HCT116 (cell line): ENCODE measurements around the gene CTSW. TPM values are rescaled to one million over a fixed set of nuclear protein-coding genes. Genes with fewer than 3 reads are reported as not detected.

Experiments used
- ATAC-seq: fragments of 200-7000 bp; cut with Tn5 transposase; 2 replicates; pipeline ENCODE4 v1.9.1; 2020; ENCODE audit warnings: mild to moderate bottlenecking, moderate library complexity
- BruUV-seq: library from RNA; stranded (reverse); fragments of 400-500 nt; replicated peaks from 2 replicates; lab custom pipeline; 2021; lab: Mats Ljungman, UMichigan
- CTCF ChIA-PET: fragments of 300-600 bp; sonication (Branson Sonifier 250); formaldehyde crosslinking; loops from one replicate; lab custom pipeline; 2021; ENCODE audit warnings: antibody characterized with exemption; lab: Charles Lee
- POLR2A ChIA-PET: fragments of 300-600, 350-600 bp; sonication (Branson Sonifier 250); formaldehyde crosslinking; loops from one replicate; lab custom pipeline; 2021; ENCODE audit warnings: antibody characterized with exemption; lab: Charles Lee
- RAD21 ChIA-PET, 2 experiments: fragments of 300-600 bp; sonication (Branson Sonifier 250); formaldehyde crosslinking; loops; one replicate each; lab custom pipeline; 2023; ENCODE audit warnings: low total read pairs in 2 of 2; ENCODE audit not compliant: uncharacterized antibody in 2 of 2, unreplicated experiment in 2 of 2, low non-redundant PET in 1 of 2; lab: Charles Lee
- DNase-seq: peaks from one replicate; pipeline ENCODE4 v3.0.0-alpha.2; 2010; ENCODE audit warnings: low read depth, low spot score
- H2AFZ ChIP-seq: fragments of 200-600 bp; shearing (Covaris generic), sonication (generic); 2 replicates; pipeline ENCODE4 v1.6.1; 2017; ENCODE audit warnings: low read depth, mixed run types, mixed read lengths, antibody characterized with exemption, low read length; ENCODE audit not compliant: poor library complexity, severe bottlenecking
- H3K27ac ChIP-seq: 2 replicates; pipeline ENCODE4 v1.5.1; 2012; ENCODE audit warnings: low read depth, low read length
- H3K27me3 ChIP-seq: fragments of 200-600 bp; sonication (generic); 2 replicates; pipeline ENCODE4 v1.6.1; 2016; ENCODE audit warnings: mixed run types, low read length, mixed read lengths; ENCODE audit not compliant: insufficient read depth
- H3K36me3 ChIP-seq, 2 experiments: fragments of 200-500 bp in 1 of 2; fragments of 200-600 bp in 1 of 2; sonication (Bioruptor generic) in 1 of 2; sonication (generic) in 1 of 2; 2 replicates each; pipeline versions ENCODE4 v1.5.1 to v1.6.1; 2014 to 2016; ENCODE audit warnings: low read length in 2 of 2, inconsistent platforms in 1 of 2, mixed read lengths in 1 of 2, mixed run types in 1 of 2; ENCODE audit not compliant: insufficient read depth in 2 of 2, control insufficient read depth in 1 of 2
- H3K4me1 ChIP-seq, 2 experiments: fragments of 200-600 bp in 1 of 2; sonication (generic) in 1 of 2; 2 replicates each; pipeline versions ENCODE4 v1.5.1 to v1.6.1; 2012 to 2017; ENCODE audit warnings: low read length in 2 of 2, inconsistent platforms in 1 of 2, mild to moderate bottlenecking in 1 of 2, mixed read lengths in 1 of 2, mixed run types in 1 of 2, moderate library complexity in 1 of 2; ENCODE audit not compliant: insufficient read depth in 2 of 2, control insufficient read depth in 1 of 2
- H3K4me2 ChIP-seq: fragments of 200-600 bp; sonication (generic); 2 replicates; pipeline ENCODE4 v1.6.1; 2017; ENCODE audit warnings: mixed run types, low read length, mixed read lengths
- H3K4me3 ChIP-seq, 2 experiments: fragments of 200-600 bp in 1 of 2; sonication (generic) in 1 of 2; replicated peaks in 1 of 2; 2 replicates each; pipeline ENCODE4 v1.5.1; 2011 to 2016; ENCODE audit warnings: low read length in 2 of 2, control low read depth in 1 of 2, low read depth in 1 of 2, mild to moderate bottlenecking in 1 of 2, mixed read lengths in 1 of 2, mixed run types in 1 of 2
- H3K79me2 ChIP-seq: fragments of 200-600 bp; sonication (generic); 2 replicates; pipeline ENCODE4 v1.6.1; 2017; ENCODE audit warnings: mild to moderate bottlenecking, mixed run types, low read length, moderate library complexity, mixed read lengths; ENCODE audit not compliant: insufficient read depth
- H3K9ac ChIP-seq: fragments of 200-600 bp; sonication (generic); 2 replicates; pipeline ENCODE4 v1.6.1; 2016; ENCODE audit warnings: low read length, mixed read lengths
- H3K9me2 ChIP-seq: fragments of 200-600 bp; sonication (generic), shearing (Covaris generic); 2 replicates; pipeline ENCODE4 v1.6.1; 2017; ENCODE audit warnings: mixed run types, mild to moderate bottlenecking, moderate library complexity; ENCODE audit not compliant: insufficient read depth
- H3K9me3 ChIP-seq, 2 experiments: fragments of 200-500 bp in 1 of 2; fragments of 200-600 bp in 1 of 2; sonication (Bioruptor generic) in 1 of 2; sonication (generic) in 1 of 2; 2 replicates each; pipeline ENCODE4 v1.6.1; 2014 to 2017; ENCODE audit warnings: low read length in 2 of 2, mixed read lengths in 2 of 2, inconsistent platforms in 1 of 2, low read depth in 1 of 2, mild to moderate bottlenecking in 1 of 2, mixed run types in 1 of 2, moderate library complexity in 1 of 2; ENCODE audit not compliant: control insufficient read depth in 1 of 2, insufficient read depth in 1 of 2
- H4K20me1 ChIP-seq: fragments of 200-600 bp; sonication (generic), shearing (Covaris generic); 2 replicates; pipeline ENCODE4 v1.6.1; 2017; ENCODE audit warnings: mixed run types, mild to moderate bottlenecking, moderate library complexity; ENCODE audit not compliant: insufficient read depth
- CEBPB ChIP-seq: IDR thresholded peaks from 2 replicates; pipeline ENCODE4 v1.6.1; 2012; ENCODE audit warnings: low read depth
- EGR1 ChIP-seq: IDR thresholded peaks from 2 replicates; pipeline ENCODE4 v1.6.1; 2012; ENCODE audit warnings: low read depth
- ELF1 ChIP-seq: IDR thresholded peaks from 2 replicates; pipeline ENCODE4 v1.6.1; 2012; ENCODE audit warnings: low read depth, borderline replicate concordance
- EZH2 ChIP-seq: fragments of 200-600 bp; sonication (generic); IDR thresholded peaks from 2 replicates; pipeline ENCODE4 v1.6.1; 2017; ENCODE audit warnings: antibody characterized with exemption, mixed run types
- EZH2phosphoT487 ChIP-seq: fragments of 200-600 bp; IDR thresholded peaks from 2 replicates; pipeline ENCODE4 v1.6.1; 2018; ENCODE audit warnings: antibody characterized with exemption, borderline replicate concordance
- FOSL1 ChIP-seq: IDR thresholded peaks from 2 replicates; pipeline ENCODE4 v1.6.1; 2012; ENCODE audit warnings: low read depth
- MAX ChIP-seq: IDR thresholded peaks from 2 replicates; pipeline ENCODE4 v1.6.1; 2012
- POLR2A ChIP-seq: IDR thresholded peaks from 2 replicates; pipeline ENCODE4 v1.7.0; 2011; ENCODE audit warnings: borderline replicate concordance; ENCODE audit not compliant: insufficient read depth, insufficient read length; ENCODE audit errors: extremely low read depth
- POLR2AphosphoS5 ChIP-seq: IDR thresholded peaks from 2 replicates; pipeline ENCODE4 v1.6.1; 2011; ENCODE audit warnings: mild to moderate bottlenecking, low read depth, low read length, moderate library complexity
- REST ChIP-seq: IDR thresholded peaks from 2 replicates; pipeline ENCODE4 v1.6.1; 2012; ENCODE audit warnings: low read depth
- SP1 ChIP-seq: IDR thresholded peaks from 2 replicates; pipeline ENCODE4 v1.6.1; 2012; ENCODE audit warnings: low read depth
- SRF ChIP-seq: IDR thresholded peaks from 2 replicates; pipeline ENCODE4 v1.6.1; 2012; ENCODE audit warnings: low read depth
- TCF7L2 ChIP-seq: IDR thresholded peaks from 2 replicates; pipeline ENCODE4 v1.7.0; 2011; ENCODE audit warnings: borderline replicate concordance, inconsistent platforms; ENCODE audit not compliant: insufficient read depth, insufficient read length; ENCODE audit errors: extremely low read depth
- YY1 ChIP-seq: IDR thresholded peaks from 2 replicates; pipeline ENCODE4 v1.6.1; 2011; ENCODE audit warnings: low read length, low read depth, moderate library complexity, mild to moderate bottlenecking; ENCODE audit not compliant: insufficient replicate concordance; ENCODE audit errors: extremely low read depth
- ZFX ChIP-seq: fragments of 450-650 bp; IDR thresholded peaks from 2 replicates; pipeline ENCODE4 v1.6.1; 2017
- ZNF274 ChIP-seq: fragments of 200-500 bp; sonication (Bioruptor generic); IDR thresholded peaks from 2 replicates; pipeline ENCODE4 v1.6.1; 2014; ENCODE audit warnings: mild to moderate bottlenecking, low read depth, low read length, inconsistent platforms
- intact Hi-C: fragments of 100-400 bp; cut with micrococcal nuclease; formaldehyde crosslinking; loops from 2 replicates; pipeline ENCODE4 v1.10.0; 2022
- total RNA-seq: library from RNA; stranded (reverse); gene quantifications from one replicate; pipeline ENCODE4 v1.2.1, GENCODE V29; 2021; ENCODE audit not compliant: unreplicated experiment

CTSW gene
- total RNA-seq, 1 experiment from 2014 or later: not detected

GRCh38 chr11:65861533-65862183 is 18.0 kb upstream of the CTSW start:
- no peak for ATAC-seq
- H3K79me2 ChIP-seq: peaks cover 35% of the 10 kb centered on the region
- no peak for TF ChIP-seq REST
- TF ChIP-seq, all 23 proteins: peak for 0
- RAD21 ChIA-PET: no interaction called here
- H2AFZ ChIP-seq: no peak overlapping the region
- DNase-seq: no peak
- no peaks in the 10 kb centered on the region for H3K9me3 ChIP-seq
- intact Hi-C loops: no loop called here
- H3K27me3 ChIP-seq: no peaks in the 10 kb centered on the region
- POLR2A ChIA-PET: interaction anchor here (0.9 to 5.3 kb wide), 3 partner anchors 9 to 29 kb away, joined by 3 to 84 read pairs (median 36); partner anchors contain the start of genes CCDC85B and FIBP
- H3K4me2 ChIP-seq: peak overlapping the region; percentile 77
- peaks cover 2% of the 10 kb centered on the region; the same call in 1 of the 2 replicates for H4K20me1 ChIP-seq
- peak overlapping the region; percentile 97 for H3K27ac ChIP-seq
- H3K4me3 ChIP-seq: peak overlapping the region; percentile 85 to 100
- no peaks in the 10 kb centered on the region for H3K9me2 ChIP-seq
- H3K4me1 ChIP-seq: peaks cover 17 to 32% of the 10 kb centered on the region in 2 experiments
- CTCF ChIA-PET: interaction anchor here (0.6 to 4.3 kb wide), 3 partner anchors 23 to 151 kb away, joined by 3 to 82 read pairs (median 34); partner anchors contain the start of genes CCDC85B and FIBP
- peak overlapping the region; percentile 99 for H3K9ac ChIP-seq
- BruUV-seq: TSS peak; percentile 39
- H3K36me3 ChIP-seq: peaks cover 7 to 19% of the 10 kb centered on the region in 2 experiments; a peak in 3 of 4 replicates

GRCh38 chr11:65862191-65862735 is 17.4 kb upstream of the CTSW start:
- no peaks in the 10 kb centered on the region for H3K27me3 ChIP-seq
- H3K79me2 ChIP-seq: peaks cover 29% of the 10 kb centered on the region
- DNase-seq (no peak), ATAC-seq (no peak)
- H3K4me2 ChIP-seq: peak overlapping the region; percentile 77
- no peak for TF ChIP-seq SP1
- no peak for TF ChIP-seq ZNF274
- TF ChIP-seq CEBPB: no peak
- TF ChIP-seq EZH2: no peak
- no peak for TF ChIP-seq SRF
- TF ChIP-seq POLR2AphosphoS5: no peak
- no peak for TF ChIP-seq MAX
- no peak for TF ChIP-seq ZFX
- no peak for TF ChIP-seq TCF7L2
- TF ChIP-seq ELF1: no peak
- no peak for TF ChIP-seq EGR1
- TF ChIP-seq YY1: no peak
- TF ChIP-seq EZH2phosphoT487: no peak
- no peak for TF ChIP-seq FOSL1
- no peak for TF ChIP-seq POLR2A
- no TSS peak for BruUV-seq
- POLR2A ChIA-PET: interaction anchor here (5.3 kb wide), 1 partner anchor 28 kb away, joined by 84 read pairs; the partner anchor contains the start of genes CCDC85B and FIBP
- CTCF ChIA-PET: interaction anchor here (3.3 kb wide), 1 partner anchor 23 kb away, joined by 34 read pairs; no protein-coding TSS in a partner anchor
- H4K20me1 ChIP-seq: no peaks in the 10 kb centered on the region
- peak overlapping the region; percentile 99; the same call in 1 of the 2 replicates for H3K9ac ChIP-seq
- no peak overlapping the region for H2AFZ ChIP-seq
- peak overlapping the region; percentile 85 to 100; a peak in 3 of 4 replicates for H3K4me3 ChIP-seq
- H3K27ac ChIP-seq: peak overlapping the region; percentile 97
- intact Hi-C loops: no loop called here
- peaks cover 17 to 30% of the 10 kb centered on the region in 2 experiments for H3K4me1 ChIP-seq
- peaks cover 7 to 20% of the 10 kb centered on the region in 2 experiments; a peak in 3 of 4 replicates for H3K36me3 ChIP-seq
- RAD21 ChIA-PET: no interaction called here
- H3K9me2 ChIP-seq: no peaks in the 10 kb centered on the region
- H3K9me3 ChIP-seq: no peaks in the 10 kb centered on the region
